Measurements from ENCODE around the gene PDCL3. TPM values are rescaled to one million over a fixed set of nuclear protein-coding genes. Genes with fewer than 3 reads are reported as not detected.

The PDCL3 gene
- total RNA-seq, 2 donors from 2014 or later = 3.4 to 9.2 TPM

- Histone ChIP-seq H3K36me3 (replicated peaks in 1 of 2; ENCODE audit: insufficient read depth in 1 of 2, low read depth in 2 of 2) (no peaks in the 10 kb centered on the region), H3K27ac (no peak overlapping the region), H3K4me3 (no peak overlapping the region), H3K4me1 (no peaks in the 10 kb centered on the region), H3K27me3 (no peaks in the 10 kb centered on the region), H3K9me3 (no peaks in the 10 kb centered on the region)
- DNase-seq (no peak), ATAC-seq (no peak)
- TF ChIP-seq POLR2A (IDR thresholded peaks at IDR 0.05) (no peak), CTCF (IDR thresholded peaks at IDR 0.05) (no peak)
- intact Hi-C loops (cut with DNase I) = no loop called here
- WGBS, 2 donors = 47 to 61% methylated on average over 6 of the region's 6 CpGs
These were observed 62.9 kb downstream of the PDCL3 start for GRCh38 chr2:100625717-100626116.

Small RNAs within 50 kb of the gene (small RNA-seq; reads per million reads assigned to genes)
- gene HMGN2P22 = not detected

Other genes with a start within 250 kb of the PDCL3 start
- 10 to 100 TPM; 12.5 to 14.2 TPM for gene LONRF2, start 240.5 kb upstream of the PDCL3 start, total RNA-seq
- 10 to 100 TPM in 1 of 2 donors, 1 to 10 TPM in 1; 2.3 to 13.0 TPM for gene CHST10, start 145.3 kb upstream of the PDCL3 start, total RNA-seq
- not detected for gene NMS, start 92.5 kb upstream of the PDCL3 start, total RNA-seq

Measured in body of pancreas (tissue), 4 donors.